ENCODE data around the gene SCO1.
"Not testable (repeated sequence)": the region's sequence is repeated elsewhere in the genome, so short reads cannot be mapped to it uniquely, and the experiment has no call there.

SCO1 gene

DNA sequence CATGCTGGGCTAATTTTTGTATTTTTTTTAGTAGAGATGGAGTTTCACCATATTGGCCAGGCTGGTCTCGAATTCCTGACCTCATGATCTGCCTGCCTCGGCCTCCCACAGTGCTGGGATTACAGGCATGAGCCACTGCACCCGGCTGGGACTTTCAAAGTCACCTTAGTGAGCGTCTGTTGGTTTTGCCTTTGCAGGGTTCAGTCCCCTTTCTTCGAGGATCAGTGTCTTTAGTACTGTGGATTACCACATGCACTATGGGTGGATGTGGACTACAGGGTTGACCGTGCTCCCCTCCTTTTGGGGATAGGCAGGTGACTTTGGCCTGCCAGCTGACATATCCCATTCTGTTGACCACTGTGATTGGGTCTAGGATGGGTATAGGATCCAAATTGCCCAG, 34.8 kb upstream of the SCO1 start:
- Mint-ChIP-seq H3K27me3 (peaks cover 44% of the 10 kb centered on the region), H3K4me1 (peaks cover 13% of the 10 kb centered on the region)
- CTCF ChIA-PET, H3K27ac Mint-ChIP-seq, H3K4me3 Mint-ChIP-seq, DNase-seq, H3K36me3 Mint-ChIP-seq, H3K9me3 Mint-ChIP-seq: not testable (repeated sequence)

DNA sequence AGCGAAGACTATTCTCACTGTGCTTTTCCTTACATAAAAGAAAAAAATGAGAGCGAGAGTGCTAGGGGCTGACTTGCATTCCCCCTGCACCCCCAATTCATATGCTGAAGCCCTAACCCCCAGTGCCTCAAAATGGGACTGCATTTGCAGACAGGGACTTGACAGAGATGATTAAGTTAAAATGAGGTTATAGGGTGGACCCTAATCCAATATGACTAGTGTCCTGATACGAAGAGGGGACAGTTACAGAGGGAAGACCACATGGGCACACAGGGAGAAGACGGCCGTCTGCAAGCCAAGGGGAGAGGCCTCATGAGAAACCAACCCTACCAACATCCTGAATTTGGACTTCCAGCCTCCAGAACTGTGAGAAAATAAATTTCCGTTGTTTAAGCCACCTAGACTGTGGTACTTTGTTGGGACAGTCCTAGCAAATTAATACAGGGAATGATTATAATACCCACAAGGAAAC, 34.1 kb upstream of the SCO1 start:
- peaks cover 44% of the 10 kb centered on the region for H3K27me3 Mint-ChIP-seq
- no peaks in the 10 kb centered on the region for H3K9me3 Mint-ChIP-seq
- no peak for DNase-seq
- no peak overlapping the region for H3K4me3 Mint-ChIP-seq
- no peaks in the 10 kb centered on the region for H3K36me3 Mint-ChIP-seq
- H3K27ac Mint-ChIP-seq = no peak overlapping the region
- H3K4me1 Mint-ChIP-seq = peaks cover 11% of the 10 kb centered on the region
- CTCF ChIA-PET = interaction anchor here (1.7 kb wide), 1 partner anchor 85 kb away, joined by 5 read pairs; no protein-coding TSS in a partner anchor

DNA sequence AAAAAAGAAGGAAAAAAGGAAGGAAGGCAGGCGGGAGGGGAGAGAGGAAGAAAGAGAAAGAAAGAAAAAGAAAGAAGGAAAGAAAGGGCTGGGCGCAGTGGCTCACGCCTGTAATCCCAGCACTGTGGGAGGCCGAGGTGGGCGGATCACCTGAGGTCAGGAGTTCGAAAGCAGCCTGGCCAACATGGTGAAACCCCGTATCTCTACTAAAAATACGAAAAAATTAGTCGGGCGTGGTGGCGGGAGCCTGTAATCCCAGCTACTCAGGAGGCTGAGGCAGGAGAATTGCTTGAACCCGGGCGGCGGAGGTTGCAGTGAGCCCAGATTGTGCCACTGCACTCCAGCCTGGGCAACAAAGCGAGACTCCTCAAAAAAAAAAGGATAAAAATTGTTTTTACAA, 32.9 kb upstream of the SCO1 start:
- not testable (repeated sequence) for H3K36me3 Mint-ChIP-seq, H3K9me3 Mint-ChIP-seq, H3K27ac Mint-ChIP-seq
- DNase-seq = peak; percentile 23
- Mint-ChIP-seq H3K4me1 (peaks cover 11% of the 10 kb centered on the region), H3K4me3 (peak overlapping the region; percentile 88), H3K27me3 (peaks cover 42% of the 10 kb centered on the region)
- CTCF ChIA-PET = interaction anchor here (1.7 kb wide), 1 partner anchor 84 kb away, joined by 5 read pairs; no protein-coding TSS in a partner anchor

DNA sequence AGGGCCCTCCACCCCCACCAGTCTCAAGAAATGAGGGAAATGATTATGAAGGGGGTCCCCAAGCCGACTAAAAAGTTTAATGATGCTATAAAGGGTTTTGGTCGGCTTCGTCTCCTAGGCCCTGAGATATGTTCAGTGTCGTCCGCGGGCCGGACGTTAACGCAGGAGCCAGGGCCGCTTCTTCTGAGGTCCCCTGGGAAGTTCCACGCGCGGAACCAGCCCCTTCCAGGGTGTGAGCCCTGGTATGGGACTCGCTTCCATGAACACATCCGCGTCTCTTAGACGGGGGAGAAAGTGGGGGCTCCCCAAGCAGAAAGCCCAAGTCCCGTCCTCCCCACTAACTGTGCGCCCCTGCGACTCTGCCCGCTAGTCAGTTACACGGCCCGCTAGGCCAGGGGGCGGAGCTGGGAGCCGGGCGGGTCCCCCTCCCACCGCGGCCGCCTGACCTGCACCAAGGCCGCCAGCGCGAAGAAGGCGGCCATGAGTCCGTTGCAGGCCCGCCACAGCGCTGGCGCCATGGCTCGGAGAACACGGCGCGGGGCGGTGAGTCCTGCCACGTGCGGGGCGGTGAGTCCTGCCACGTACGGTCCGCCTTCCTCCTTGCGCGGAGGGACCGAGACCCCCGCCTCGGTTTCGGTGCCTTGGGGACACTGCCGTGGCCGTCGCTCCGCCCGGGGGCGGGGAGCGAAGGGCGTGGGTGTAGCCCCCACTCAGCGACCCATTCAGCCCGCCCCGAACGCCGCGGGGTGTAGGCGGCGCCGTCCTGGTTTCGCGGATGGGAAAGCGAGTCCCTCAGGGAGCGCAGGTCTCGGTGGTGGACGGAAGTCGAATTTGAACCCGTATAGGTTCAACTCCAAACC, 32.2 kb upstream of the SCO1 start, which contains the start of gene TMEM220:
TMEM220 (minus strand) TSS at position 690 of the 860 bp plus-strand sequence; CDS start at position 518, 172 bp downstream.
- DNase-seq = peak; percentile 50
- CTCF ChIA-PET = no interaction called here
- peak within 1 kb of the TSS; percentile 42 for H3K27ac Mint-ChIP-seq
- no peaks in the 10 kb centered on the region for H3K36me3 Mint-ChIP-seq
- peaks cover 11% of the 10 kb centered on the region for H3K4me1 Mint-ChIP-seq
- H3K27me3 Mint-ChIP-seq = peaks cover 38% of the 10 kb centered on the region
- no peaks in the 10 kb centered on the region for H3K9me3 Mint-ChIP-seq
- peak within 1 kb of the TSS; percentile 88 for H3K4me3 Mint-ChIP-seq

GRCh38 chr17:10728331-10728892, 31.1 kb upstream of the SCO1 start:
- Mint-ChIP-seq H3K4me3 (no peak overlapping the region), H3K27me3 (peaks cover 31% of the 10 kb centered on the region), H3K27ac (no peak overlapping the region)

DNA sequence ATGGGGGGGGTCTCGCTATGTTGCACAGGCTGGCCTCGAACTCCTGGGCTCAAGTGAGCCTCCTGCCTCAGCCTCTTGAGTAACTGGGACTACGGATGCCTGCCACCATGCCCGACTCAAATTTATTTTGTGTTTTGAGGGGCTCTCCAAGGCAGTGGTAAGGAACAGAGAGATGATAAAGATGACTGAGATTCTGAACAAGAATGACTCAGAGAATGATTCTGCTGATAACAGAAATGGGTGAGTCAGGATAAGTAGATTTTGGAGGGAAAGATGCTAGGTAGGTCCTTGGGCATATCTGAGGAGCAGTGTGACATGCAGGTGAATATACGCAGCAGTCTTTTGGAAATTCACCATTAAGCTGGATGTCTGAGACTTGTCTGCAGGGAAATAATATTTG, 29.9 kb upstream of the SCO1 start:
- Mint-ChIP-seq H3K9me3 (no peaks in the 10 kb centered on the region), H3K36me3 (no peaks in the 10 kb centered on the region), H3K4me1 (peaks cover 11% of the 10 kb centered on the region), H3K27ac (no peak overlapping the region), H3K27me3 (peaks cover 26% of the 10 kb centered on the region), H3K4me3 (no peak overlapping the region)
- CTCF ChIA-PET = no interaction called here
- no peak for DNase-seq

More at GRCh38 chr17:10728331-10728892, 31.1 kb upstream of the SCO1 start:
- CTCF ChIA-PET = no interaction called here
- Mint-ChIP-seq H3K9me3 (no peaks in the 10 kb centered on the region), H3K36me3 (no peaks in the 10 kb centered on the region), H3K4me1 (peaks cover 11% of the 10 kb centered on the region)
- no peak for DNase-seq

DNA sequence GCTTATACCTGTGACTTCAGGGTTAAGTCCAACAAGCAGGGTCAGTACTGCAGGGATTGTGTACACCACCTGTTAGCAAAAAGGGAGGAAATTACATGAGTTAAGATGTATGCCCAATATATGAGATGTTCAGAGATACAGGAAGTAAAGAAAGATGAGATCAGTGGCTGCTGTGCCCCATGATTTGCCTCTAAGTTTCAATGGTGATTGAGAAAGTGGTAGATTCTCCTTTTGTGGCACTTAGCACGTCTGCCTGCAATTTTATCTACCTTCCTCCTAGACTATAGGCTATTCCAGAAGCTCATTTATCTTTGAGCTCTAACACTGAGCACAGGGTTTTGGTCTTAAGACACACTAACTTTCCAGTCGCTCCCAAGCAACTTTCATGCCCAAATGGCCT, 28.9 kb upstream of the SCO1 start:
- Mint-ChIP-seq H3K27ac (no peak overlapping the region), H3K4me3 (no peak overlapping the region), H3K4me1 (peaks cover 11% of the 10 kb centered on the region), H3K27me3 (peaks cover 24% of the 10 kb centered on the region), H3K36me3 (no peaks in the 10 kb centered on the region), H3K9me3 (no peaks in the 10 kb centered on the region)
- CTCF ChIA-PET = no interaction called here
- no peak for DNase-seq

GRCh38 chr17:10725262-10725661, 27.9 kb upstream of the SCO1 start:
- CTCF ChIA-PET = no interaction called here

GRCh38 chr17:10724546-10725195, 27.3 kb upstream of the SCO1 start:
- Mint-ChIP-seq H3K27ac (no peak overlapping the region), H3K36me3 (no peaks in the 10 kb centered on the region), H3K9me3 (no peaks in the 10 kb centered on the region), H3K4me3 (no peak overlapping the region), H3K4me1 (no peaks in the 10 kb centered on the region), H3K27me3 (peaks cover 16% of the 10 kb centered on the region)
- CTCF ChIA-PET = no interaction called here
- no peak for DNase-seq

More at GRCh38 chr17:10725262-10725661, 27.9 kb upstream of the SCO1 start:
- Mint-ChIP-seq H3K27me3 (peaks cover 21% of the 10 kb centered on the region), H3K27ac (no peak overlapping the region), H3K4me3 (no peak overlapping the region), H3K36me3 (no peaks in the 10 kb centered on the region), H3K9me3 (no peaks in the 10 kb centered on the region), H3K4me1 (peaks cover 4% of the 10 kb centered on the region)
- DNase-seq = no peak

DNA sequence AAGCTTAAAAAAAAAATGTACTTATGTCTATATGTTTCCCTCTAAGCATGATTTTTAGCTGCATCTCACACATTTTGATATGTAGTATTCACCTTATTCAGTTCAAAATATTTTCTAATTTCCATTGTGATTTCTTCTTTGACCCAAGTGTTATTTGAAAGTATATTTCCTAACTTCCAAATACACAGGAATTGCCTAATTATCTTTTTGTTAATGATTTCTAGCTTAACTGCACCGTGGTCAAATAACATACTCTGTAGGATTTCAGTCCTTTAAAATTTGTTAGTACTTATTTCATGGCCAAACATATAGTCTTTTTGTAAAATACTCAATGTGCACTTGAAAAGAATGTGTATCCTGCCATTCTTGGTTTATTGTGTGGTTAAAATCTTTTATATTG, 21.2 kb upstream of the SCO1 start:
- Mint-ChIP-seq H3K27ac (no peak overlapping the region), H3K4me3 (no peak overlapping the region), H3K36me3 (peaks cover 4% of the 10 kb centered on the region), H3K4me1 (no peaks in the 10 kb centered on the region), H3K27me3 (no peaks in the 10 kb centered on the region), H3K9me3 (no peaks in the 10 kb centered on the region)
- CTCF ChIA-PET = no interaction called here
- no peak for DNase-seq

GRCh38 chr17:10716218-10716617, 18.9 kb upstream of the SCO1 start:
- DNase-seq = no peak
- Mint-ChIP-seq H3K4me3 (no peak overlapping the region), H3K4me1 (no peaks in the 10 kb centered on the region), H3K9me3 (no peaks in the 10 kb centered on the region), H3K27me3 (no peaks in the 10 kb centered on the region), H3K36me3 (peaks cover 19% of the 10 kb centered on the region), H3K27ac (no peak overlapping the region)
- CTCF ChIA-PET = no interaction called here

DNA sequence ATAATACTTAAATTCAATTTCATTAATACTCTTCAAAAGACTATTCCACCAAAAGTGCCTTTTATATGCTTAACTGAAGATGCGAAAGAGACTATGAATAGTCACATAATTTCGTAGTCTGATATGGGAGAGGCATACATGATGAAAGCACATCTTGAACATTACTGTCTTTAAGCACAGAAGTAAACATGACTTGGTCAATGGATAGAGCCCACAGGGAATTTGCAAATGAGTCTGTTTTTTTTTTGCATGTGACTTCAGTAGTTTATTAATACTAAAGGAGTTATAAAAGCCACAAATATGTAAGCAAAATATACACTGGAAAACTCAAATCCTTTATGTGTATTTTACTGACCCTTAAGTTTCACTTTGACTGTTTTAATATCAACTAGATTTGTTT, 16.0 kb upstream of the SCO1 start:
- CTCF ChIA-PET = no interaction called here
- H3K4me3 Mint-ChIP-seq = no peak overlapping the region
- no peaks in the 10 kb centered on the region for H3K4me1 Mint-ChIP-seq
- peaks cover 39% of the 10 kb centered on the region for H3K36me3 Mint-ChIP-seq
- H3K27ac Mint-ChIP-seq = no peak overlapping the region
- H3K27me3 Mint-ChIP-seq = no peaks in the 10 kb centered on the region
- DNase-seq = no peak
- H3K9me3 Mint-ChIP-seq = no peaks in the 10 kb centered on the region

GRCh38 chr17:10705727-10706126, 8.4 kb upstream of the SCO1 start:
- Mint-ChIP-seq H3K27ac (no peak overlapping the region), H3K36me3 (peaks cover 48% of the 10 kb centered on the region), H3K4me1 (peaks cover 41% of the 10 kb centered on the region), H3K27me3 (no peaks in the 10 kb centered on the region), H3K9me3 (no peaks in the 10 kb centered on the region), H3K4me3 (no peak overlapping the region)
- CTCF ChIA-PET = no interaction called here
- no peak for DNase-seq

DNA sequence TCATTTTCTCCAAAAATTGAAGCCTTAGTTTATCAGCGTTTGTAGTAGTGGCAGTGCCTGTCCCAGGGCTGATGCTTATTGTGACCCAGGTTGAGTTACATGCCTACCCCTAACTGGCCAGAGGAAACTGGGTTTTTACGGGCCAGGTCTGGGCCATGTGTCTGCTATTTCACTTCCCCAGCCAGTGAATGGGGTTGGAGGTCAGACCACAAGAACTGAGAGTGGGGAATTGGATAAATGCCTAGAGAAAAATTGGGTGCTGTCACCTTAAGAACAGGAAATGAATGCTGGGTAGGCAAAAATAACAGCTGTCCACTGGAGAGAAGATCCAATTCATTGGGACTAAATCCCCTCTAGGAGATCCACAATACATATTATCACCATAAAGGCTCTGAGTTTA, 5.2 kb upstream of the SCO1 start:
- CTCF ChIA-PET = interaction anchor here (1.1 kb wide), 1 partner anchor 19 kb away, joined by 3 read pairs; no protein-coding TSS in a partner anchor
- H3K4me3 Mint-ChIP-seq = no peak overlapping the region
- peaks cover 40% of the 10 kb centered on the region for H3K36me3 Mint-ChIP-seq
- peaks cover 62% of the 10 kb centered on the region for H3K4me1 Mint-ChIP-seq
- no peaks in the 10 kb centered on the region for H3K9me3 Mint-ChIP-seq
- no peak for DNase-seq
- peak overlapping the region; percentile 1 for H3K27ac Mint-ChIP-seq
- no peaks in the 10 kb centered on the region for H3K27me3 Mint-ChIP-seq

Measured in activated naive CD4-positive, alpha-beta T cell treated with anti-CD3 and anti-CD28 coated beads, Interleukin-2, amount 10 ng/mL, durations not matched to agents 7 days and 5 days (primary cell).